Measurements from ENCODE around the gene PPIP5K2.
"Not testable (repeated sequence)": the region's sequence is repeated elsewhere in the genome, so short reads cannot be mapped to it uniquely, and the experiment has no call there.

Gene PPIP5K2

DNA sequence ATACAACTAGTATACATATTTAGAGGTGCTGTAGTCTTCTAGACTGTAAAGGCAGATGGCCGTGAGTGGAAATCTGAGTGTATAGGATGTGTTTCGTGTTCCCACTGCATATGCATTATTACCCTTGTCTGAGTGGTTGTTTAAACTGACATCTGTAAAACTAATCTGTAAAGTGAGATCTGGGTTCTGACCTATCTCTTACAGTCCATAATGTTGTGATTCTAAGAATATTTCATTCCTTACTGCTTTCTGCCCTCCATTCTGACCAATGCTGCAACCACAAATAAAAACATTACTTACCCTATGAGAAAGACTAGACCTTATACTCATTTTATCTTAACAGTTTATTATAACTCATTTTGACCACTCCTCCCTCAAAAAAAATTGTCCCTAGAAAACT is 90.9 kb downstream of the PPIP5K2 start:
- FAIRE-seq, result no peak

DNA sequence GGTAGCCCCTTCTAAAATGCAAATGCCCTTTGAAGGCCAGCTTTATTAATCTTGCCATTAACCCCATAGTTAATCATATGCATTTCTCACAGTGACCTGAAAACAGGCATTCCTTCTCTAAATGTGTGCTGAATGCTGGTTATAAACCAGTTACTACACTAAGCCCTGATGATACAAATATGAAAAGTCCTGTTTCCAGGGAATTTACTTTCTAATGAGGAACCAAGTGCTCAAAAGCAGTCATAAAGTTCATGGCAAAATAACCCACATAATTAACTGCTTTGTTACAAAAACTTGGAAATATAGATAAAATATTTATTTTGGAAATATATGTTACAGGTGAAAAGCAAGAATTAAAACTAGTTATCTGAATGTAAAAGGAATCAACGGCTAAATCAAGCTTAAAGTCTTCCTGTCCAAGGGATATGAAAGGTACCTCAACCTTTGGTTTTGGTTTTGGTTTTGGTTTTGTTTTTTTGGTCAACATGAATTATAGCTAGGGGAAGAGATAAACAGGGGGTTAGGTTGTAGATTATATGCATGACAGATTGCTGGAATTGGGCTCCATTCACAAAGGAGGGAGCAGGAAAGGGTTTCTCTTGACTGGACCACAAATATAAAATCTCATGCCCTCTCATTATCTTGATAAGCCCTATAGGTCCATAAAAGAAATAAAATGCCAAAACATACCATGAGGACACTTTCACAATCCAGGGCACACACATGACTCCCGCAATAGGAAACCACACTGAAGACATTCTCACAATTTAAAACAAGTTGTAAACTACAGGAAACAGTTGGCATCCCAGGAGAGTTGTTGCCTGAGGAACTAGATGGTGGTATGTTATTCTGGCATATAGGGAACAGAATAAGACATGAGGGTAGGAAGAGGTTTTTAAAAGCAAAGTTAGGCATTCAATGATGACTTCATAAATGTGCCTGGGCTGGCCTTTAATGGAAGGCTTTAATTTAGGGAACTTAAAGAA is 91.8 kb downstream of the PPIP5K2 start:
- no peak for FAIRE-seq

DNA sequence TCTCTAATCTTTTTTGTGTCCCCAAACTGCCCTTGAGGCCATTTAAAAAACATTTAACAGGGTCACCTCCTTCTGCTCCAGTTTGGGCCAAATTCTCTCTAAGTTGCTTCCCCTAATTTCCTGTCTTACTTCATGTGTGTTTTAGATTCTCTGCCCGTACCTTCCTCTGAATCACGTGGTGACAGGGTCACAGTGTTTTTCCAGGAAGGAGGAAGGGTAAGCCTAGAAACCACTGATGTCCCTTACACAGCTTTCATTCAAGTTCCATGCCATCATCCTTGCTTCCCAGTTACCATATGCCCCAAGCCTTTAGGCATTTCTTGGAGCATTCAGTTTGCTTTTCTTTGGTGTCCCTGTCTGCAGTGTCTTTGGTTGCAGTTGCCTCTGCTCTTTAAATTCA is 96.0 kb downstream of the PPIP5K2 start:
- no peak for FAIRE-seq

DNA sequence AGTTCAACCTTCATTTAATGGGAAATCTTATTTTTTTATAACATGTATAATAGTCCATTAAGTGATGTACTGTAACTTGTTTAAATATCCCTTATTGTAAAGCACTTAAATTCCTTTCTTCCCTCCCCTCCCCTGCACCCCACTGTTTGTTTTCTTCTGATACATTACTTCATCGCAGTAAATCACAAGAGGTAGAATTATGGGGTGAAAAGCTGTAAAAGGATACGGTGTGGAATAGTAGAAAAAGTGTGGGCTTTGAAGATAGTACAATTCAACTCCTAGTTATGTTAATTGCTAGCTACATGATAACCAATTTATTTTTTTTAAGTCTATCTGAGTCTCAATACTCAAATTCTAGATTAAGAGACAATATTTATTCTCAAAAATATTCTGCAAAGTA is 96.6 kb downstream of the PPIP5K2 start:
- no peak for FAIRE-seq

- FAIRE-seq, result no peak
Observed at GRCh38 chr5:103217101-103217500, 97.0 kb downstream of the PPIP5K2 start.

DNA sequence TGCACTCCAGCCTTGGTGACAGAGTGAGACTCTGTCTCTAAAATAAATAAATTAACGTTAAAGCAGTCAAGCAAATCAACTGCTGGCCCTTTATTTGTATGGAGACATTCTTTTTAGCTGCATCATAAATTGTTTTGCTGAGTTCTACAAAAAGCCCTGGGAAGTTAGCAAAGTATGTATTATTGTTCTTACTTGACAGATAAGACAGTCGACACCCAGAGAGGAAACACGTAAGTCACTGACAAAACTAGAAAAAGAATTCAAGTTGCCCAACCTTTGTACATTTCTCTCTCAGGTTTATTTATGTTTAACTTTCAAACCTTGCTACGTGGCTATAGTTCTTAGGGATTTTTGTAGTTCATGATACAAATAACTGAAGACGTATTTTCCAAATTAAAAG is 98.1 kb downstream of the PPIP5K2 start:
- FAIRE-seq, result no peak

GRCh38 chr5:103219074-103219473 is 99.0 kb downstream of the PPIP5K2 start:
- not testable (repeated sequence) for FAIRE-seq

- no peak for FAIRE-seq
Observed at GRCh38 chr5:103223031-103223955, 103.2 kb downstream of the PPIP5K2 start.

DNA sequence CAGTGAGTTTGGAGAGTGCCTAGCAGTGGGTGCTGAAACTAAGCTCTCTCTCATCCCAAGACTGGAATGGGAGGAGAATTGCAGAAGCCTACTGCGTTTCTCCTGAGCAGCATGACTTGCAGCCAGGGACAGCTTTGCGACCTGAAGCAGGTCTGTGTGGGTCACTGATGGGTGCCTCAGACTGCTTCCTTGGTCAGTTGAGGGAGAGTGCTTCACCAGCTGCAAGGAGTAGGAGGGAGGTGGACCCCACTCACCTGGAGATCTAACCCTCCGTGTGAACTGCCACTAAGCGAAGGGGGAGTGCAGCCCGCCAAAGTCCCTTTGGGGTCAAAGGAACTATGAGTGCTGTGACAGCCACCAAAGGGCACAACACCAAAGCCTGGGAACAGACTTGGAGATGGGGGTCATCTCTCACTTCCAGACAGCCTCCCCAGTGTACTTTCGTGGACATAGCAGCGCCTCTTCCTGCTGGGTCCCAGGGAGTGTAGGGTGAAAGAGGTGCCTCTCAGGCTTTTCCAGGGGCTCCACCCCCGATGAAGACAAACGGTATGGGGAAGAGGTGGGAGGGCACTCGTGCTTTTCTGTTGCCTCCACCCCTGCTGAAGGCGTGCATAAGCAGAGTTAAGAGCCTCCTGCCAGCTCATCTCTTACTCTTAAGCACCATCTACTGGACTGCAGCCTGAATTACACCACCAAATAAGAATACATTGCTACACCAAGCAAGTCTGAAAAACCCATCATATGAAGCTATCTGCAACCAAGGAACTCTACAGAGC is 104.2 kb downstream of the PPIP5K2 start:
- no peak for FAIRE-seq

GRCh38 chr5:103224894-103225246 is 104.8 kb downstream of the PPIP5K2 start:
- no peak for FAIRE-seq

DNA sequence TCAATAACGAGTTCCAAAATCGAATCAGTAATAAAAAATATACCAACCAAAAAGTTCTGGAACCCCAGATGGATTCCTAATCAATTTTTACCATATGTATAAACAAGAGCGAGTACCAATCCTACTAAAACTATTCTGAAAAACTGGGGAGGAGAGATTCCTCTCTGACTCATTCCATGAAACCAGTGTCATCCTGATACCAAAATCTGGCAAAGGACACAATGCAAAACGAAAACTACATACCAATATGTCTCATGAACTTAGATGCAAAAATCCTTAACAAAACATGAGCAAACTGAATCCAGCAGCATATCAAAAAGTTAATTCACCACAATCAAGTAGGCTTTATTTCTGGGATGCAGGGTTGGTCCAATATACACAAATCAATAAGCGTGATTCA is 108.0 kb downstream of the PPIP5K2 start:
- no peak for FAIRE-seq

GRCh38 chr5:103228588-103228987 is 108.5 kb downstream of the PPIP5K2 start:
- FAIRE-seq, result no peak

DNA sequence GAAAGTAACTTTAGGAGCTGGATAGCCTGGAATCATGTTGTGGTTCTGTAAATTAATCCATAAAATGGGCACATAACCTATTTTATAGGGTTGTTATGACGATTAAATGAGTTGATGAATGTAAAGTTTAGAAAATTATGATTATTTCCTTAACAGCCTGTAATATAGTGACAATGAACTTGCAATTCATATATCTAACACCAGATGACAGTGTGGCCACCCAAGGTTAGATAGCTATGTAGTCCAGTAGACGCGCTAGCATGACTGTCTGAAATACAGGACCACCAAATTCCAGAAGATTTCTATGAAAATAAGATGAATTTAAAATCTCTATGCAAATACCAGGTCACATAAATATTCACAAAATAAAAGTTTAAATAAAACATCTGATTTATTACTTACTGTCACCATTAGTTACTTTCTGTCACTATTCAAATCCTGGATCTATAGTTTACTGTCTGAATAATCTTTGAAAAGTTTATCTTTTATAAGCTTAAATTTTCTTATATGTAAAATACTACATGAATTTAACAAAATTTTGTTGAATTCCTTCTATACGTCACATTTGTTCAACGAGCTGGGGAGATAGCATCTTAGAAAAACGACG is 112.4 kb downstream of the PPIP5K2 start:
- peak; percentile 31 for FAIRE-seq

- no peak for FAIRE-seq
Observed at GRCh38 chr5:103234239-103234975, 114.3 kb downstream of the PPIP5K2 start.

DNA sequence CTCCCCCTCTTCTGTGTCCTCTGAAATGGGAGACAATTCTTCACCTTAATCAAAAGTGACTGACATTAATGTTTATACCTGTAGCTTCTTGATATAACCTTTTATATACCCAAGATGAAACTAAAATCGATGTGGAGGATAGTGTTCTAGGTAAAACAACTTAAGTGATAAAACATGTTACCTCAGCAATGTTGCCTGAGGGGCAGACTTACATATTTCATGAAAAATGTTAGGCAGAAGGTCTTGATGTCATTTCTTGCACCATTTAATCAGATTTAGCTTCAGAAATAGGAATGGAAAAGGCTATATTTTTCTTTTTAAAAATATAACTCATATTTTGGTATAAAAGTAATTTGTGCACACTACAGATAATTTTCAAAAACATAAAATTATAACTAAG is 115.8 kb downstream of the PPIP5K2 start:
- no peak for FAIRE-seq

GRCh38 chr5:103237778-103238177 is 117.7 kb downstream of the PPIP5K2 start:
- no peak for FAIRE-seq

- FAIRE-seq, result no peak
Observed at GRCh38 chr5:103243665-103244064, 123.6 kb downstream of the PPIP5K2 start.

GRCh38 chr5:103244398-103244797 is 124.3 kb downstream of the PPIP5K2 start:
- FAIRE-seq, result no peak

GRCh38 chr5:103245761-103246160 is 125.7 kb downstream of the PPIP5K2 start:
- FAIRE-seq, result no peak

DNA sequence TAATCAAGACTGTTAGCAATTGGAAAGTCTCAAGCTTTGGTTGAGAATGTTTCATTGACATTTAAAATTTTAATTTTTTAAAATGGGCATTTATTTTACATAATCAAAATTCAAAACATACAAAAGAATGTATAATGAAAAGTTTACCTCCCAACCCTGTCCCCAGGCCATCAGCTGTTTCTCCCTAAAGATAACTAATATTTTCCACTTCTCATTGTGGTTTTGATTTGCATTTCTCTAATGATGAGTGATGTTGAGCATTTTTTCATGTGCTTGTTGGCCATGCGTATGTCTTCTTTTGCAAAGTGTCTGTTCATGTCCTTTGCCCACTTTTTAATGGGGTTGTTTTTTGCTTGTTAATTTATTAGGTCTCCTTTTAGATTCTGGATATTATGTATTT is 127.0 kb downstream of the PPIP5K2 start:
- no peak for FAIRE-seq

DNA sequence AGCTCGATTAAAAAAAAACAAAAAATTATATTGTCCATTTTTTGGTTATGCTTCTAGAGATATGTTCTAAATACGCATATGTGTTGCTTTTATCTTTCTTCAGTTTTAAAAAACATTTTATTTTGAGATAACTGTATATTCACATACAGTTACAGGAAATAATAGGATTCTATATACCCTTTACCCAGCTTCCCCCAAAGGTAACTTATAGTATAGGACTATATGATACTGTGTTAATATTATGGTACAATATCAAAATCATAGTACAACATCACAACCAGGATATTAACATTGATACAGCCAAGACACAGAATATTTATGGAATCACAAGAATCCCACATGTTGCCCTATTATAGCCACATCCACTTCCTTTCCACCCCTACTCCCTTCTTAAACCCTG is 129.0 kb downstream of the PPIP5K2 start:
- no peak for FAIRE-seq

GRCh38 chr5:103254921-103255320 is 134.8 kb downstream of the PPIP5K2 start:
- FAIRE-seq, result no peak

Measured in endometrium (tissue), 2 donors.